GM10266 (cell line): ENCODE measurements around the gene TYROBP.
"Not testable (repeated sequence)": the region's sequence is repeated elsewhere in the genome, so short reads cannot be mapped to it uniquely, and the experiment has no call there.

Experiments used
- DNase-seq: peaks from one replicate; pipeline ENCODE4 v3.0.0; 2012; ENCODE audit errors: extremely low spot score
- CTCF ChIP-seq: IDR thresholded peaks from 2 replicates; pipeline ENCODE4 v1.5.1; 2012; ENCODE audit warnings: mild to moderate bottlenecking, low read depth; ENCODE audit not compliant: control insufficient read depth, insufficient read depth; ENCODE audit errors: missing control alignments

Gene TYROBP

GRCh38 chr19:35897706-35898451 lies 10.2 kb downstream of the TYROBP start:
- no peak for TF ChIP-seq CTCF

GRCh38 chr19:35896643-35897040 lies 11.5 kb downstream of the TYROBP start:
- DNase-seq = no peak
- TF ChIP-seq CTCF = no peak

More at GRCh38 chr19:35897706-35898451, 10.2 kb downstream of the TYROBP start:
- DNase-seq = no peak

- DNase-seq = no peak
- TF ChIP-seq CTCF = no peak
These were observed 12.0 kb downstream of the TYROBP start for GRCh38 chr19:35895911-35896642.

- TF ChIP-seq CTCF = no peak
- DNase-seq = no peak
These were observed 13.8 kb downstream of the TYROBP start for GRCh38 chr19:35894342-35894741.

DNA sequence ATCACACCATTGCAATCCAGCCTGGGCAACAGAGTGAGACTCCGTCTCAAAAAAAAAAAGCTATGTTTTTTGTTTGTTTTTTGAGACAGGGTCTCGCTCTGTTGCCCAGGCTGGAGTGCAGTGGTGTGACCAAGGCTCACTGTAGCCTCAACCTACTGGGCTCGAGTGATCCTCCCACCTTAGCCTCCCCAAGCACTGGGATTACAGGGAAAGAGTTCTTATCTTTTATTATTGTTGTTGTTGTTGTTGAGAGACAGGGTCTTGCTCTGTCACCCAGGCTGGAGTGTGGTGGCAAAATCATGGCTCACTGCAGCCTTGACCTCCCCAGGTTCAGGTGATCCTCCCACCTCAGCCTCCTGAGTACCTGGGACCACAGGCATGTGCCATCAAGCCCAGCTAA lies 16.3 kb downstream of the TYROBP start:
- DNase-seq = not testable (repeated sequence)

- DNase-seq = no peak
These were observed 17.9 kb downstream of the TYROBP start for GRCh38 chr19:35890113-35890650.

More at GRCh38 chr19:35890113-35890650, 17.9 kb downstream of the TYROBP start:
- TF ChIP-seq CTCF = no peak
